ENCODE data around the gene EVI5L. TPM values are rescaled to one million over a fixed set of nuclear protein-coding genes. Genes with fewer than 3 reads are reported as not detected.
A peak's percentile ranks its signal among the peaks of the same experiment; 100 is the strongest.

EVI5L gene
- total and polyA plus RNA-seq, 2 of the 13 experiments (the other 11 are each of a cell fraction or from before 2014, with no cell fraction given): 1.7 to 2.4 TPM

GRCh38 chr19:7872306-7873204, 42.5 kb downstream of the EVI5L start (continued):
- no peak for TF ChIP-seq TEAD3 (CRISPR knock-in tag; optimal IDR thresholded peaks at IDR 0.05; ENCODE audit: borderline replicate concordance)
- TF ChIP-seq, protein P1, sequence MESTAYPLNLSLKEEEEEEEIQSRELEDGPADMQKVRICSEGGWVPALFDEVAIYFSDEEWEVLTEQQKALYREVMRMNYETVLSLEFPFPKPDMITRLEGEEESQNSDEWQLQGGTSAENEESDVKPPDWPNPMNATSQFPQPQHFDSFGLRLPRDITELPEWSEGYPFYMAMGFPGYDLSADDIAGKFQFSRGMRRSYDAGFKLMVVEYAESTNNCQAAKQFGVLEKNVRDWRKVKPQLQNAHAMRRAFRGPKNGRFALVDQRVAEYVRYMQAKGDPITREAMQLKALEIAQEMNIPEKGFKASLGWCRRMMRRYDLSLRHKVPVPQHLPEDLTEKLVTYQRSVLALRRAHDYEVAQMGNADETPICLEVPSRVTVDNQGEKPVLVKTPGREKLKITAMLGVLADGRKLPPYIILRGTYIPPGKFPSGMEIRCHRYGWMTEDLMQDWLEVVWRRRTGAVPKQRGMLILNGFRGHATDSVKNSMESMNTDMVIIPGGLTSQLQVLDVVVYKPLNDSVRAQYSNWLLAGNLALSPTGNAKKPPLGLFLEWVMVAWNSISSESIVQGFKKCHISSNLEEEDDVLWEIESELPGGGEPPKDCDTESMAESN (CRISPR knock-in tag; conservative IDR thresholded peaks at IDR 0.05): no peak
- no peak for TF ChIP-seq GPN1 (CRISPR knock-in tag; IDR thresholded peaks at IDR 0.05; ENCODE audit: borderline replicate concordance)
- TF ChIP-seq, protein P2, sequence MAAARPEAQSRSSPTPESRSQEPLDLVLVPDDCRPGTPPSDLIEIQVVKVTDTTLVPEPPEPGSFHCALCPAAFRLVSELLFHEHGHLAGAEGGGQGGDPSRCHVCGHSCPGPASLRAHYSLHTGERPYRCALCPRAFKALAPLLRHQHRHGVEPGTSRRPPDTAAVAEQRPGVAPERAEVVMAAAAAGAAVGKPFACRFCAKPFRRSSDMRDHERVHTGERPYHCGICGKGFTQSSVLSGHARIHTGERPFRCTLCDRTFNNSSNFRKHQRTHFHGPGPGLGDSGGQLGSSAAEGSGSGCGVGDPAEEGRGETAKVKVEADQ (CRISPR knock-in tag; IDR thresholded peaks at IDR 0.05; ENCODE audit: borderline replicate concordance): no peak
- TF ChIP-seq ZNF296 (CRISPR knock-in tag; conservative IDR thresholded peaks at IDR 0.05): 0 out of 2 replicates have a peak, but pooled peaks have one; percentile 27
- TF ChIP-seq HNRNPLL (IDR thresholded peaks at IDR 0.05; ENCODE audit: low read depth, low read length, poor library complexity, severe bottlenecking): peak; percentile 14
- TF ChIP-seq NFYB (CRISPR knock-in tag; IDR thresholded peaks at IDR 0.05): no peak
- TF ChIP-seq SOX6 (IDR thresholded peaks at IDR 0.05): no peak
- TF ChIP-seq SOX6 (CRISPR knock-in tag; IDR thresholded peaks at IDR 0.05): 0 out of 2 replicates have a peak, but pooled peaks have one; percentile 1
- no peak for TF ChIP-seq FOXM1 (CRISPR knock-in tag; IDR thresholded peaks at IDR 0.05)
- no peak for TF ChIP-seq CEBPB (IDR thresholded peaks at IDR 0.05; ENCODE audit: borderline replicate concordance, low read depth, low read length)
- TF ChIP-seq RCOR2 (CRISPR knock-in tag; IDR thresholded peaks at IDR 0.05): peak; percentile 48; the same call in 1 of the 2 replicates
- TF ChIP-seq, protein P3, sequence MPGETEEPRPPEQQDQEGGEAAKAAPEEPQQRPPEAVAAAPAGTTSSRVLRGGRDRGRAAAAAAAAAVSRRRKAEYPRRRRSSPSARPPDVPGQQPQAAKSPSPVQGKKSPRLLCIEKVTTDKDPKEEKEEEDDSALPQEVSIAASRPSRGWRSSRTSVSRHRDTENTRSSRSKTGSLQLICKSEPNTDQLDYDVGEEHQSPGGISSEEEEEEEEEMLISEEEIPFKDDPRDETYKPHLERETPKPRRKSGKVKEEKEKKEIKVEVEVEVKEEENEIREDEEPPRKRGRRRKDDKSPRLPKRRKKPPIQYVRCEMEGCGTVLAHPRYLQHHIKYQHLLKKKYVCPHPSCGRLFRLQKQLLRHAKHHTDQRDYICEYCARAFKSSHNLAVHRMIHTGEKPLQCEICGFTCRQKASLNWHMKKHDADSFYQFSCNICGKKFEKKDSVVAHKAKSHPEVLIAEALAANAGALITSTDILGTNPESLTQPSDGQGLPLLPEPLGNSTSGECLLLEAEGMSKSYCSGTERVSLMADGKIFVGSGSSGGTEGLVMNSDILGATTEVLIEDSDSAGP (CRISPR knock-in tag; IDR thresholded peaks at IDR 0.05; ENCODE audit: borderline replicate concordance): no peak; the same call in 1 of the 2 replicates
- TF ChIP-seq HOMEZ (CRISPR knock-in tag; IDR thresholded peaks at IDR 0.05; ENCODE audit: low read depth): no peak
- TF ChIP-seq ZNF674 (CRISPR knock-in tag; IDR thresholded peaks at IDR 0.05; ENCODE audit: low read depth): no peak
- no peak for TF ChIP-seq ZNF607 (CRISPR knock-in tag; IDR thresholded peaks at IDR 0.05; ENCODE audit: borderline replicate concordance)
- TF ChIP-seq, protein P4, sequence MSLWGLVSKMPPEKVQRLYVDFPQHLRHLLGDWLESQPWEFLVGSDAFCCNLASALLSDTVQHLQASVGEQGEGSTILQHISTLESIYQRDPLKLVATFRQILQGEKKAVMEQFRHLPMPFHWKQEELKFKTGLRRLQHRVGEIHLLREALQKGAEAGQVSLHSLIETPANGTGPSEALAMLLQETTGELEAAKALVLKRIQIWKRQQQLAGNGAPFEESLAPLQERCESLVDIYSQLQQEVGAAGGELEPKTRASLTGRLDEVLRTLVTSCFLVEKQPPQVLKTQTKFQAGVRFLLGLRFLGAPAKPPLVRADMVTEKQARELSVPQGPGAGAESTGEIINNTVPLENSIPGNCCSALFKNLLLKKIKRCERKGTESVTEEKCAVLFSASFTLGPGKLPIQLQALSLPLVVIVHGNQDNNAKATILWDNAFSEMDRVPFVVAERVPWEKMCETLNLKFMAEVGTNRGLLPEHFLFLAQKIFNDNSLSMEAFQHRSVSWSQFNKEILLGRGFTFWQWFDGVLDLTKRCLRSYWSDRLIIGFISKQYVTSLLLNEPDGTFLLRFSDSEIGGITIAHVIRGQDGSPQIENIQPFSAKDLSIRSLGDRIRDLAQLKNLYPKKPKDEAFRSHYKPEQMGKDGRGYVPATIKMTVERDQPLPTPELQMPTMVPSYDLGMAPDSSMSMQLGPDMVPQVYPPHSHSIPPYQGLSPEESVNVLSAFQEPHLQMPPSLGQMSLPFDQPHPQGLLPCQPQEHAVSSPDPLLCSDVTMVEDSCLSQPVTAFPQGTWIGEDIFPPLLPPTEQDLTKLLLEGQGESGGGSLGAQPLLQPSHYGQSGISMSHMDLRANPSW (CRISPR knock-in tag; IDR thresholded peaks at IDR 0.05; ENCODE audit: borderline replicate concordance): no peak
- TF ChIP-seq, protein P5, sequence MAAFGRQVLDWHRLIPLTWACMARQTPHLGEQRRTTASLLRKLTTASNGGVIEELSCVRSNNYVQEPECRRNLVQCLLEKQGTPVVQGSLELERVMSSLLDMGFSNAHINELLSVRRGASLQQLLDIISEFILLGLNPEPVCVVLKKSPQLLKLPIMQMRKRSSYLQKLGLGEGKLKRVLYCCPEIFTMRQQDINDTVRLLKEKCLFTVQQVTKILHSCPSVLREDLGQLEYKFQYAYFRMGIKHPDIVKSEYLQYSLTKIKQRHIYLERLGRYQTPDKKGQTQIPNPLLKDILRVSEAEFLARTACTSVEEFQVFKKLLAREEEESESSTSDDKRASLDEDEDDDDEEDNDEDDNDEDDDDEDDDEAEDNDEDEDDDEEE (CRISPR knock-in tag; IDR thresholded peaks at IDR 0.05): no peak
- TF ChIP-seq MYC (CRISPR knock-in tag; IDR thresholded peaks at IDR 0.05; ENCODE audit: borderline replicate concordance): no peak
